GM12865 (cell line): Measurements from ENCODE around the gene AQP10.
"Not testable (repeated sequence)": the region's sequence is repeated elsewhere in the genome, so short reads cannot be mapped to it uniquely, and the experiment has no call there.

Source experiments
- DNase-seq: peaks from one replicate; pipeline ENCODE4 v3.0.0; 2010; ENCODE audit warnings: low read depth
- H3K4me3 ChIP-seq: 2 replicates; pipeline ENCODE4 v1.5.1; 2011; ENCODE audit warnings: mild to moderate bottlenecking, low read depth, low read length, control low read depth
- TF ChIP-seq, protein P1 (sequence below): IDR thresholded peaks from 2 replicates; pipeline ENCODE4 v1.5.1; 2011; ENCODE audit warnings: low read length, control low read depth, low read depth, inconsistent platforms; ENCODE audit not compliant: insufficient read depth; ENCODE audit errors: missing control alignments

Gene AQP10

GRCh38 chr1:154330669-154331068 lies 9.8 kb downstream of the AQP10 start:
- DNase-seq, result no peak
- no peak overlapping the region for H3K4me3 ChIP-seq
- TF ChIP-seq, protein P1, sequence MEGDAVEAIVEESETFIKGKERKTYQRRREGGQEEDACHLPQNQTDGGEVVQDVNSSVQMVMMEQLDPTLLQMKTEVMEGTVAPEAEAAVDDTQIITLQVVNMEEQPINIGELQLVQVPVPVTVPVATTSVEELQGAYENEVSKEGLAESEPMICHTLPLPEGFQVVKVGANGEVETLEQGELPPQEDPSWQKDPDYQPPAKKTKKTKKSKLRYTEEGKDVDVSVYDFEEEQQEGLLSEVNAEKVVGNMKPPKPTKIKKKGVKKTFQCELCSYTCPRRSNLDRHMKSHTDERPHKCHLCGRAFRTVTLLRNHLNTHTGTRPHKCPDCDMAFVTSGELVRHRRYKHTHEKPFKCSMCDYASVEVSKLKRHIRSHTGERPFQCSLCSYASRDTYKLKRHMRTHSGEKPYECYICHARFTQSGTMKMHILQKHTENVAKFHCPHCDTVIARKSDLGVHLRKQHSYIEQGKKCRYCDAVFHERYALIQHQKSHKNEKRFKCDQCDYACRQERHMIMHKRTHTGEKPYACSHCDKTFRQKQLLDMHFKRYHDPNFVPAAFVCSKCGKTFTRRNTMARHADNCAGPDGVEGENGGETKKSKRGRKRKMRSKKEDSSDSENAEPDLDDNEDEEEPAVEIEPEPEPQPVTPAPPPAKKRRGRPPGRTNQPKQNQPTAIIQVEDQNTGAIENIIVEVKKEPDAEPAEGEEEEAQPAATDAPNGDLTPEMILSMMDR, result no peak

DNA sequence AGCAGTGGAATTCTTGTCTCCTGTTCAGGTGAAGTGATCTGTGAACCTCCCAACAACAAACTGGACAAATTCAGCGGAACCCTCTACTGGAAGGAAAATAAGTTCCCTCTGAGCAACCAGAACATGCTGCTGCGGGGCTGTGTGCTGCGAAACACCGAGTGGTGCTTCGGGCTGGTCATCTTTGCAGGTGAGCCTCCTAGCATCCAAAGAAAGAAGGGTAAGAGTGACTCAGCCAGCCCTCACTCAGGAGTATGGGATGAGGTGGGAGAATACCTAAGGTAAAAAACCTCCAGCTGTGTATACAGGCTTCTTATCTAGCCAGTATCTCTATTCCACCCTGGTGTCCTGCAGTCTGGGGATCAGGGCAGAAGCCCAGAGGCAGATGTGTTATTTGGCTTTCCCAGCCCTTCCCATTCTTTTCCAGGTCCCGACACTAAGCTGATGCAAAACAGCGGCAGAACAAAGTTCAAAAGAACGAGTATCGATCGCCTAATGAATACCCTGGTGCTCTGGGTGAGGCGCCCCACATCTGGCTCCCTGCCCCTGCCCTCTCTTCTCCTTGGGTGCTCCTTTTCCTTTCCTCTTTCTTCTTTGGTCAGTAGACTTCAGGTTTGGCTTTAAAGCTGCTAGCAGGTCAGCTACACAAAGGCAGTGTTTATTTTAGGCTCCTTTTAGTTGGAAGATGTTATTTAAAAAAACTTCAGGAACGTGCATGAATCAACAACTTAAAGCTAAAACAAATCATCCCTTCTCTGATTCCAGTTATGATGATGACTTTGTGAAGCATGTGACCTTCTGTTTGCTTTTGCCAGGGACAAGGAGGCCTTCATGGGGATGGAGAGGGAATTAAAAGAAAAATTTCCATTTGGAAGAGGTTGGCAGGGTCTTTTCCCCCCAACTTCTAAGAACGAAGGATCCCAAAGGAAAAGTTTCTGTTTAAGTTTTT lies 13.5 kb downstream of the AQP10 start:
- TF ChIP-seq, protein P1, result no peak
- DNase-seq, result no peak
- H3K4me3 ChIP-seq, result no peak overlapping the region

DNA sequence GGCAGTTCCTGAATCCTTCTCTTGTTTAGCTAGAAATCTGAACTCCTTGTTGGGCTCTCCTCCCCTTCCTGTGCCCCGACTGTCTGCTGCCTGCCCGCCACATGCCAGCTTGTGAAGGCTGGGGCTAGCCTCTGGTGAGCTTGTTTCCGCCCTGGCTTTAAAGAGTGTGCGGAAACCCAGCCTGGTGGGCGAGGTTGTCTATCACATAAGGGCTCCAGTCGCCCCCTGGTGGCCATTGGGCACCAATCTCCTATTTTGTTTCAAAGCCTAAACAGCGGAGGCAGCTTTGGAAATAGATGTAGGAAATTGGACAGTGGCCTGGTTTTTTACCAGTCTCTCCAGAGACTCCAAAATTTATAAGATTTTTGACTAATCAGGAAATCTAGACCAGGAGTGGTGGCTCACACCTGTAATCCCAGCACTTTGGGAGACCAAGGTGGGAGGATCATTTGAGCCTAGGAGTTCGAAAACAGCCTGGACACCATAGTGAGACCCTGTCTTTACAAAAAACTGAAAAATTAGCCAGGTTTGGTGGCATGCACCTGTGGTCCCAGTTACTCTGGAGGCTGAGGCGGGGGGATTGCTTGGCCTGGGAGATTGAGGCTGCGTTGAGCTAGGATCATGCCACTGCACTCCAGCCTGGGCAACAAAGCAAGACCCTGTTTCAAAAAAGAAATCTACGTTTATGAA lies 14.3 kb downstream of the AQP10 start:
- peak; percentile 92 for DNase-seq
- TF ChIP-seq, protein P1, result peak; percentile 83
- no peak overlapping the region for H3K4me3 ChIP-seq

DNA sequence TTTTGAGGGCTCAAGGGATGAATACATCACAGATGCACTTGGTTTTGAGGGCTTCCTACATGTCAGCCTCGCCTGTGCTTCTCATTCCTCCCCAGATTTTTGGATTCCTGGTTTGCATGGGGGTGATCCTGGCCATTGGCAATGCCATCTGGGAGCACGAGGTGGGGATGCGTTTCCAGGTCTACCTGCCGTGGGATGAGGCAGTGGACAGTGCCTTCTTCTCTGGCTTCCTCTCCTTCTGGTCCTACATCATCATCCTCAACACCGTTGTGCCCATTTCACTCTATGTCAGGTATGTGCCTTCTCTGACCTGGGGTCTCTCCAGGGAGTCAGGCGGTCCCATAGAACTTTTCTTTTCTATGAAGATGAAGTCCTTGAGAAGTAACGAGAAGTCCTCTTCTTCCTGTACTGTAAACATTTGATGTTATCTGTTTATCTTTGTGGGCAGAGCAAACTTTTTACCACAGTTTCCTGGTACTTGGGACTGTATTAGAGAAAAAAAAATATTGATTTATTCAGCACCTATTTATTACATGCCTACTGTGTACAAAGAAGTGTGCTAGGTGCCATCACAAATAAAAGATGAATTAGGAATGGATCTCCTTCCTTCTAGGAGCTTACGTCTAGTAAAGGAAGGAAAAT lies 16.5 kb downstream of the AQP10 start:
- no peak overlapping the region for H3K4me3 ChIP-seq
- TF ChIP-seq, protein P1, result no peak
- no peak for DNase-seq

- DNase-seq, result no peak
- TF ChIP-seq, protein P1, result no peak
Measured at GRCh38 chr1:154338875-154339274, 18.0 kb downstream of the AQP10 start.

DNA sequence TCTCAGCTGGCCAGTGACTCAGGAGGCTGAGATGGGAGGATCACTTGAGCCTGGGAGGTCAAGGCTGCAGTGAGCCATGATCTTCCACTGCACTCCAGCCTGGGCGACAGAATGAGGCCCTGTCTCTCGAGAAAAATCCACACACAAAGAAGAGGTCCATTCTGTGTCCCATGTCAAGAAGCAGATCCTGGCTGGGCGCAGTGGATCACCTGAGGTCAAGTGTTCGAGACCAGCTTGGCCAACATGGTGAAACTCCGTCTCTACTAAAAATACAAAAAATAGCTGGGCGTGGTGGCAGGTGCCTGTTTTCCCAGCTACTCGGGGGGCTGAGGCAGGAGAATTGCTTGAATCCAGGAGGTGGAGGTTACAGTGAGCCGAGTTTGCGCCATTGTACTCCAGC lies 20.5 kb downstream of the AQP10 start:
- DNase-seq, H3K4me3 ChIP-seq: not testable (repeated sequence)

More at GRCh38 chr1:154338875-154339274, 18.0 kb downstream of the AQP10 start:
- H3K4me3 ChIP-seq, result no peak overlapping the region

DNA sequence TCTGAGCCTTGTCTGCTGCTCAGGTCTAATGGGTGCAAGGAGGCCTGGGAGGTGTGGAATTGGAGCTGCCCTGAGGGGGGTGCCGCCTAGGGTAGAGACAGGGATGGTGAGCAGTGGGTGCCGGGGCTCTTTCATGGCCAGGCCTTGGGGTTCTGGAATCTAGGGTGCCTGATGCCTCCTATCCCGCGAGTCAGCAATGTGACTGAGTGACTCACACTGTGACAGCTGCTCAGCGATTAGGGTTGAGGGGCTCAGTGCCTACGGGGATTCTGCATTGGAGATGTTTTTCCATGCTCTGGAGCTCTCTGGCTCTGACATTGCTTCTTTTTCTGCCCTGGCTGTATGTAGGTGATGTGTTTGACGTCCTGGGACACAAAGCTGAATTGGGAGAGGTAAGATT lies 21.2 kb downstream of the AQP10 start:
- DNase-seq, result no peak
- H3K4me3 ChIP-seq, result no peak overlapping the region
- TF ChIP-seq, protein P1, result no peak
